Naive B cell (primary cell): ENCODE results near the gene MEI4. TPM values are rescaled to one million over a fixed set of nuclear protein-coding genes. Genes with fewer than 3 reads are reported as not detected.
"Not testable (repeated sequence)": the region's sequence is repeated elsewhere in the genome, so short reads cannot be mapped to it uniquely, and the experiment has no call there.

Experiments
- ATAC-seq, 2 donors: fragments of 150-1000 bp; cut with Tn5 transposase; 2 replicates each; pipeline ENCODE4 v1.10.0; 2021; ENCODE audit warnings: low read depth in 2 of 2, mild to moderate bottlenecking in 2 of 2, moderate library complexity in 2 of 2
- DNase-seq: peaks from one replicate; pipeline ENCODE4 v3.0.0; 2022
- H3K27ac Mint-ChIP-seq, 6 donors: one replicate each; pipeline ENCODE4 v1.8.0; 2020 to 2022; ENCODE audit warnings: mild to moderate bottlenecking in 6 of 6, mixed read lengths in 6 of 6, moderate library complexity in 5 of 6, inconsistent platforms in 2 of 6
- H3K27me3 Mint-ChIP-seq, 3 donors: one replicate each; pipeline ENCODE4 v1.8.0; 2021 to 2022; ENCODE audit warnings: mixed read lengths in 3 of 3, mild to moderate bottlenecking in 1 of 3
- H3K36me3 Mint-ChIP-seq, 2 donors: one replicate each; pipeline ENCODE4 v1.8.0; 2020 to 2022; ENCODE audit warnings: mixed read lengths in 2 of 2, inconsistent platforms in 1 of 2, mild to moderate bottlenecking in 1 of 2
- H3K4me1 Mint-ChIP-seq, 3 donors: one replicate each; pipeline ENCODE4 v1.8.0; 2020 to 2022; ENCODE audit warnings: mixed read lengths in 3 of 3, inconsistent platforms in 1 of 3, mild to moderate bottlenecking in 1 of 3, moderate library complexity in 1 of 3
- H3K4me3 Mint-ChIP-seq, 8 donors: one replicate each; pipeline ENCODE4 v1.8.0; 2020 to 2022; ENCODE audit warnings: mild to moderate bottlenecking in 8 of 8, mixed read lengths in 8 of 8, moderate library complexity in 8 of 8, inconsistent platforms in 2 of 8
- H3K9me3 Mint-ChIP-seq, 7 donors: one replicate each; pipeline ENCODE4 v1.8.0; 2020 to 2022; ENCODE audit warnings: mixed read lengths in 7 of 7, mild to moderate bottlenecking in 5 of 7, inconsistent platforms in 2 of 7, moderate library complexity in 1 of 7
- polyA plus RNA-seq, 6 donors: library from polyadenylated mRNA; unstranded; fragments of 300-500 nt; fragmentation: Illumina TruSeq; gene quantifications; one replicate each; pipeline ENCODE4 v1.2.3, GENCODE V29; 2021; ENCODE audit warnings: low read depth in 6 of 6

The MEI4 gene
- polyA plus RNA-seq, 6 donors from 2014 or later = 0.14 TPM; not detected in 5

GRCh38 chr6:77650098-77650663, 2.7 kb upstream of the MEI4 start:
- H3K36me3 Mint-ChIP-seq = no peaks in the 10 kb centered on the region
- peak overlapping the region in 7 of 8 donors; percentile 6 to 83 (median 69) for H3K4me3 Mint-ChIP-seq
- peaks cover 0 to 2% (median 0%) of the 10 kb centered on the region in 3 donors for H3K4me1 Mint-ChIP-seq
- DNase-seq = no peak
- peak; percentile 23 to 70 for ATAC-seq
- peaks cover 9 to 16% (median 14%) of the 10 kb centered on the region in 3 donors for H3K27me3 Mint-ChIP-seq
- H3K9me3 Mint-ChIP-seq = peaks cover 0 to 6% (median 0%) of the 10 kb centered on the region in 7 donors
- H3K27ac Mint-ChIP-seq = peak overlapping the region in 1 of 6 donors; percentile 14

DNA sequence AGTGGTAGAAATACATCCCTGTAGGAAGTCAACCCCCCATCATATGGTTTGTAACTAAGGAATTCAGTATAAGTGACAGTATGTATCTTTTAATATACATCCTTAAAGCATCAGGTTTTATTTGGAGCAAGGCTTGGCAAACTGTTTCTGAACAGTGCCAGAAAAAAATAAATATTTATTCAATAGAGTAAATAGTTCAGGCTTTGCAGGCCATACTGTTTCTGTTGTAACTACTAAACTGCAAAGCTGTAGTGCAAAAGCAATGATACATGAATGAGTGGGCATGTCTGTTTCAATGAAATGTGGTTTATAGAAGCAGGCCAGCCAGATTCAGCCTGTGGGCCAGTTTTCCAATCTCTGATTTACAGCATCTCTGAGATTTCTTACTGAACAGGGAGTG, 977 bp downstream of the MEI4 start:
- Mint-ChIP-seq H3K9me3 (peaks cover 0 to 6% (median 0%) of the 10 kb centered on the region in 7 donors), H3K27me3 (peaks cover 5 to 12% (median 11%) of the 10 kb centered on the region in 3 donors), H3K36me3 (no peaks in the 10 kb centered on the region), H3K4me1 (peaks cover 0 to 1% (median 0%) of the 10 kb centered on the region in 3 donors), H3K27ac (no peak overlapping the region), H3K4me3 (no peak overlapping the region)
- no peak for DNase-seq
- ATAC-seq = no peak

DNA sequence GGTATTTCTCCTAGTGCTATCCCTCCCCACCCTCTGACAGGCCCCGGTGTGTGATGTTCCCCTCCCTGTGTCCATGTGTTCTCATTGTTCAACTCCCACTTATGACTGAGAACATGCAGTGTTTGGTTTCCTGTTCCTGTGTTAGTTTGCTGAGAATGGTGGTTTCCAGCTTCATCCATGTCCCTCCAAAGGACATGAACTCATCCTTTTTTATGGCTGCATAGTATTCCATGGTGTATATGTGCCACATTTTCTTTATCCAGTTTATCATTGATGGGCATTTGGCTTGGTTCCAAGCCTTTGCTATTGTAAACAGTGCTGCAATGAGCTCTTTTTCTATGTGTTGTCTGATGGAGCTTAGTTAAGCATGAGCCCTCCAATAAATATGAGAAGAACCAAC, 2.2 kb downstream of the MEI4 start:
- H3K4me3 Mint-ChIP-seq, H3K27me3 Mint-ChIP-seq, DNase-seq, H3K36me3 Mint-ChIP-seq, ATAC-seq, H3K9me3 Mint-ChIP-seq, H3K27ac Mint-ChIP-seq, H3K4me1 Mint-ChIP-seq: not testable (repeated sequence)

GRCh38 chr6:77656999-77657764, 4.3 kb downstream of the MEI4 start:
- Mint-ChIP-seq H3K27me3 (peaks cover 0 to 2% (median 0%) of the 10 kb centered on the region in 3 donors), H3K9me3 (peaks cover 0 to 3% (median 0%) of the 10 kb centered on the region in 7 donors), H3K27ac (peak overlapping the region in 1 of 6 donors; percentile 35), H3K36me3 (no peaks in the 10 kb centered on the region), H3K4me3 (no peak overlapping the region), H3K4me1 (no peaks in the 10 kb centered on the region)
- DNase-seq (no peak), ATAC-seq (no peak)

GRCh38 chr6:77666340-77666739, 13.5 kb downstream of the MEI4 start:
- H3K4me1 Mint-ChIP-seq = no peaks in the 10 kb centered on the region
- peaks cover 0 to 6% (median 0%) of the 10 kb centered on the region in 7 donors for H3K9me3 Mint-ChIP-seq
- H3K27me3 Mint-ChIP-seq = no peaks in the 10 kb centered on the region
- no peak overlapping the region for H3K4me3 Mint-ChIP-seq
- H3K27ac Mint-ChIP-seq = no peak overlapping the region
- DNase-seq (no peak), ATAC-seq (no peak)
- H3K36me3 Mint-ChIP-seq = no peaks in the 10 kb centered on the region

GRCh38 chr6:77666846-77667245, 14.0 kb downstream of the MEI4 start:
- Mint-ChIP-seq H3K4me3 (no peak overlapping the region), H3K36me3 (no peaks in the 10 kb centered on the region), H3K27ac (no peak overlapping the region), H3K27me3 (no peaks in the 10 kb centered on the region), H3K4me1 (no peaks in the 10 kb centered on the region), H3K9me3 (peaks cover 0 to 6% (median 0%) of the 10 kb centered on the region in 7 donors)
- ATAC-seq (no peak), DNase-seq (no peak)

DNA sequence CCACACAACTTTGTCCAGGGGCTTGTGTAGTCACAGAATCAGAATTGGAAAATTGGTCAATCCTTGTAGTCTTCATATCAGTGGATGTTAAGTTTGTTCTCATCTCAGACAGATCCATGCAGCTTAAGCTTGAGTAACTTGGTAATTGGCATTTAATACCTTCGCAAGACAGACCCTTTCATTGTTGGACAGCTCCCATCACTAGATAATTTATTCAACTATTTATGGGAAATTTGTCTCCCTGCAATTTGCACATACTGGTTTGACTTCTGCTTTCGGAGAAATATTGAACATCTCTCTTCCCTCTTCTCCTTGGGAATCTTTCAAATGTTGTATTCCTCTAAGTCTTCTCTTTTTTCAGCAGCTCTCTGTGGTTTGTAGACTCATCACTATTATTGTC, 17.1 kb downstream of the MEI4 start:
- no peak overlapping the region for H3K27ac Mint-ChIP-seq

DNA sequence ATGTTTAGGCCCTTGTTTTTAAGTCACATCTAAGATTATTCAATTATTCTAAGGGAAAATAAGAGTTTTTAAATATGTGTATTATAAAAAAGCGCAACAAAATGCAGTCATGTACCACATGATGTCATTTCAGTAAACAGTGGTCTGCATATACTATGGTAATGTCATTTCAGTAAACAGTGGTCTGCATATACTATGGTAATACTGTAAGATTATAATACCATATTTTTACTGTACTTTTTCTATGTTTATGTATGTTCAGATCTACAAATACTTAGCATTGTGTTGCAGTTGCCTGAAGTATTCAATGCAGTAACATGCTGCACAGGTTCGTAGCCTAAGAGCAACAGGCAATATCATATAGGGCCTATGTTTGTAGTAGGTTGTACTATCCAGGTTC, 21.4 kb downstream of the MEI4 start:
- Mint-ChIP-seq H3K4me1 (no peaks in the 10 kb centered on the region), H3K4me3 (no peak overlapping the region), H3K27ac (no peak overlapping the region), H3K36me3 (no peaks in the 10 kb centered on the region), H3K9me3 (peaks cover 0 to 5% (median 0%) of the 10 kb centered on the region in 7 donors), H3K27me3 (no peaks in the 10 kb centered on the region)
- DNase-seq = no peak
- ATAC-seq = no peak

More for the DNA sequence above, 17.1 kb downstream of the MEI4 start:
- ATAC-seq = no peak
- Mint-ChIP-seq H3K9me3 (peaks cover 0 to 4% (median 0%) of the 10 kb centered on the region in 7 donors), H3K4me1 (no peaks in the 10 kb centered on the region), H3K4me3 (no peak overlapping the region), H3K36me3 (no peaks in the 10 kb centered on the region), H3K27me3 (no peaks in the 10 kb centered on the region)
- no peak for DNase-seq

DNA sequence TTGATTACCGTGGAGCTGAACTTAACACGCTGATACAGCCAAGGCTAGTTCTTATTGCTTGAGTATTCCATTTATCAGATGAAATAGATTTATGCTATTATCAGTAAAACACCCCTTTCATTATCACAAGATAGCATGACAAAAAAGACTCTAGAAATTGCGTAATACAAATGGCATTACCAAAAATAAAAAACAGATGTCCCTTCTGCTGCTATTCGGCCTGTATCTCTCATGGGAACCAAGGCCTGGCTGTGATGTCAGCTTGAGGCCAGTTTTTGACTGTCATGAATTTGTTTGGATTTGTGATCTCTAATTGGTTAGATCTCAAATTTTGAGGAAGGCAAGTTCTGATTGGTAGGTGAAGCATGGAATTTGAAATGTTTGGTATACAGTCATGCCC, 25.2 kb downstream of the MEI4 start:
- Mint-ChIP-seq H3K36me3 (no peaks in the 10 kb centered on the region), H3K4me1 (no peaks in the 10 kb centered on the region), H3K4me3 (no peak overlapping the region), H3K27ac (no peak overlapping the region), H3K27me3 (no peaks in the 10 kb centered on the region), H3K9me3 (peaks cover 0 to 5% (median 0%) of the 10 kb centered on the region in 7 donors)
- ATAC-seq (no peak), DNase-seq (no peak)

GRCh38 chr6:77683515-77683914, 30.7 kb downstream of the MEI4 start:
- DNase-seq (no peak), ATAC-seq (no peak)
- Mint-ChIP-seq H3K9me3 (peaks cover 0 to 2% (median 0%) of the 10 kb centered on the region in 7 donors), H3K4me1 (no peaks in the 10 kb centered on the region), H3K36me3 (no peaks in the 10 kb centered on the region), H3K27ac (no peak overlapping the region), H3K4me3 (no peak overlapping the region), H3K27me3 (no peaks in the 10 kb centered on the region)

- H3K9me3 Mint-ChIP-seq = peaks cover 0 to 2% (median 0%) of the 10 kb centered on the region in 7 donors
- no peak for ATAC-seq
- H3K4me1 Mint-ChIP-seq = no peaks in the 10 kb centered on the region
- H3K27ac Mint-ChIP-seq = no peak overlapping the region
- H3K36me3 Mint-ChIP-seq = no peaks in the 10 kb centered on the region
- no peak for DNase-seq
- H3K4me3 Mint-ChIP-seq = no peak overlapping the region
- H3K27me3 Mint-ChIP-seq = no peaks in the 10 kb centered on the region
Observed at GRCh38 chr6:77686931-77687330, 34.1 kb downstream of the MEI4 start.

- Mint-ChIP-seq H3K36me3 (no peaks in the 10 kb centered on the region), H3K9me3 (peaks cover 0 to 3% (median 0%) of the 10 kb centered on the region in 7 donors), H3K4me1 (no peaks in the 10 kb centered on the region), H3K27me3 (no peaks in the 10 kb centered on the region), H3K27ac (no peak overlapping the region), H3K4me3 (no peak overlapping the region)
- DNase-seq = no peak
- no peak for ATAC-seq
Observed at GRCh38 chr6:77688649-77689048, 35.8 kb downstream of the MEI4 start.

DNA sequence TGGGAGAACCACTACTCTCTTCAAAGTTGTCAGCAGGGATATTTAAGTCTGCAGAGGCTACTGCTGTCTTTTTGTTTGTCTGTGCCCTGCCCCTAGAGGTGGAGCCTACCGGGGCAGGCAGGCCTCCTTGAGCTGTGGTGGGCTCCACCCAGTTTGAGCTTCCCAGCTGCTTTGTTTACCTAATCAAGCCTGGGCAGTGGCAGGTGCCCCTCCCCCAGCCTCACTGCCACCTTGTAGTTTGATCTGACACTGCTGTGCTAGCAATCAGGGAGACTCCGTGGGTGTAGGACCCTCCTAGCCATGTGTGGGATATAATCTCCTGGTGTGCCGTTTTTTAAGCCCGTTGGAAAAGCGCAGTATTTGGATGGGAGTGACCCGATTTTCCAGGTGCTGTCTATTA, 47.3 kb downstream of the MEI4 start:
- H3K27ac Mint-ChIP-seq, H3K27me3 Mint-ChIP-seq, H3K36me3 Mint-ChIP-seq, ATAC-seq, H3K4me1 Mint-ChIP-seq, DNase-seq, H3K4me3 Mint-ChIP-seq: not testable (repeated sequence)
- H3K9me3 Mint-ChIP-seq = peaks cover 0 to 14% (median 6%) of the 10 kb centered on the region in 7 donors

- no peaks in the 10 kb centered on the region for H3K27me3 Mint-ChIP-seq
- no peaks in the 10 kb centered on the region for H3K4me1 Mint-ChIP-seq
- H3K27ac Mint-ChIP-seq = no peak overlapping the region
- no peak overlapping the region for H3K4me3 Mint-ChIP-seq
- DNase-seq = no peak
- H3K36me3 Mint-ChIP-seq = peaks cover 0 to 9% of the 10 kb centered on the region in 2 donors
- H3K9me3 Mint-ChIP-seq = peaks cover 7 to 23% (median 15%) of the 10 kb centered on the region in 7 donors
- ATAC-seq = no peak
Observed at GRCh38 chr6:77707603-77708002, 54.8 kb downstream of the MEI4 start.
